Sigmoid colon (tissue), 3 donors: ENCODE results near the gene PABPN1.

ENCODE experiments used
- CTCF ChIP-seq, 4 experiments: fragments of 450-650 bp in 3 of 4; fragments of 200-600 bp in 1 of 4; IDR thresholded peaks; one replicate each; pipeline ENCODE4 v1.5.1; 2016 to 2019; ENCODE audit warnings: antibody characterized with exemption in 4 of 4, mild to moderate bottlenecking in 3 of 4, moderate library complexity in 2 of 4
- POLR2A ChIP-seq, 2 donors: fragments of 450-650 bp; IDR thresholded peaks; one replicate each; pipeline ENCODE4 v1.6.1; 2016; ENCODE audit warnings: antibody characterized with exemption in 2 of 2, mild to moderate bottlenecking in 2 of 2, moderate library complexity in 2 of 2

GRCh38 chr14:23297611-23298277, 23.5 kb upstream of the PABPN1 start:
- TF ChIP-seq CTCF (IDR thresholded peaks at IDR 0.05) (no peak), POLR2A (IDR thresholded peaks at IDR 0.05) (no peak)
